ENCODE results near the gene TCF15.
"Not testable (repeated sequence)": the region's sequence is repeated elsewhere in the genome, so short reads cannot be mapped to it uniquely, and the experiment has no call there.

TCF15 gene

GRCh38 chr20:642013-642397 is 31.9 kb upstream of the TCF15 start:
- not testable (repeated sequence) for DNase-seq

- peak in 1 of 2 experiments; percentile 10 for DNase-seq
These were observed 31.4 kb upstream of the TCF15 start for GRCh38 chr20:641516-641875.

- DNase-seq, result no peak
These were observed 30.8 kb upstream of the TCF15 start for GRCh38 chr20:640674-641515.

GRCh38 chr20:638579-638978 is 28.5 kb upstream of the TCF15 start:
- DNase-seq, result no peak

GRCh38 chr20:637559-637958 is 27.4 kb upstream of the TCF15 start:
- no peak for DNase-seq

GRCh38 chr20:635893-636338 is 25.8 kb upstream of the TCF15 start:
- no peak for DNase-seq

GRCh38 chr20:635028-635892 is 25.2 kb upstream of the TCF15 start:
- DNase-seq, result no peak

GRCh38 chr20:634148-634925 is 24.2 kb upstream of the TCF15 start:
- peak in 1 of 2 experiments; percentile 10 for DNase-seq

GRCh38 chr20:631101-631500 is 21.0 kb upstream of the TCF15 start:
- no peak for DNase-seq

GRCh38 chr20:626579-626978 is 16.5 kb upstream of the TCF15 start:
- DNase-seq, result no peak

GRCh38 chr20:625360-625932 is 15.3 kb upstream of the TCF15 start:
- DNase-seq, result no peak

GRCh38 chr20:623704-624103 is 13.6 kb upstream of the TCF15 start:
- no peak for DNase-seq

GRCh38 chr20:623021-623420 is 12.9 kb upstream of the TCF15 start:
- no peak for DNase-seq

- DNase-seq, result no peak
These were observed 12.1 kb upstream of the TCF15 start for GRCh38 chr20:622161-622560.

GRCh38 chr20:621125-621756 is 11.1 kb upstream of the TCF15 start:
- DNase-seq, result no peak

- DNase-seq, result no peak
These were observed 10.1 kb upstream of the TCF15 start for GRCh38 chr20:620246-620645.

- no peak for DNase-seq
These were observed 8.9 kb upstream of the TCF15 start for GRCh38 chr20:618980-619379.

GRCh38 chr20:617934-618690 is 8.0 kb upstream of the TCF15 start:
- DNase-seq, result no peak

- no peak for DNase-seq
These were observed 5.4 kb upstream of the TCF15 start for GRCh38 chr20:615514-615913.

GRCh38 chr20:611843-612185 is 1.7 kb upstream of the TCF15 start:
- no peak for DNase-seq

GRCh38 chr20:611047-611842 is 1.1 kb upstream of the TCF15 start:
- DNase-seq, result no peak

Measured in NCI-H446 (cell line).